Measurements from ENCODE around the gene DPYSL3.

- no peak for TF ChIP-seq CTCF (IDR thresholded peaks at IDR 0.05)
- no peak for TF ChIP-seq ZFX (IDR thresholded peaks at IDR 0.05; ENCODE audit: borderline replicate concordance)
These were observed 45.3 kb upstream of the DPYSL3 start for GRCh38 chr5:147555176-147555575.
